HG03103 (cell line): ENCODE results near the gene XYLB.
"Not testable (repeated sequence)": the region's sequence is repeated elsewhere in the genome, so short reads cannot be mapped to it uniquely, and the experiment has no call there.

Source experiments
- ATAC-seq: cut with Tn5 transposase; IDR thresholded peaks from one replicate; pipeline ENCODE4 v1.9.1; 2021; ENCODE audit warnings: low read depth; ENCODE audit not compliant: unreplicated experiment

The XYLB gene

GRCh38 chr3:38386992-38387750 lies 40.6 kb downstream of the XYLB start:
- ATAC-seq: no peak

- no peak for ATAC-seq
Measured at GRCh38 chr3:38387862-38388261, 41.3 kb downstream of the XYLB start.

GRCh38 chr3:38392604-38393163 lies 46.1 kb downstream of the XYLB start:
- ATAC-seq: no peak

GRCh38 chr3:38396239-38396638 lies 49.7 kb downstream of the XYLB start:
- no peak for ATAC-seq

GRCh38 chr3:38396861-38397260 lies 50.3 kb downstream of the XYLB start:
- ATAC-seq: no peak

- no peak for ATAC-seq
Measured at GRCh38 chr3:38397320-38397719, 50.7 kb downstream of the XYLB start.

- ATAC-seq: no peak
Measured at GRCh38 chr3:38401246-38401962, 54.8 kb downstream of the XYLB start.

GRCh38 chr3:38404286-38404685 lies 57.7 kb downstream of the XYLB start:
- no peak for ATAC-seq

- no peak for ATAC-seq
Measured at GRCh38 chr3:38411591-38411990, 65.0 kb downstream of the XYLB start.

GRCh38 chr3:38420758-38421157 lies 74.2 kb downstream of the XYLB start:
- ATAC-seq: not testable (repeated sequence)

GRCh38 chr3:38421679-38422336 lies 75.2 kb downstream of the XYLB start:
- no peak for ATAC-seq

GRCh38 chr3:38426798-38427426 lies 80.3 kb downstream of the XYLB start:
- not testable (repeated sequence) for ATAC-seq

GRCh38 chr3:38432871-38433658 lies 86.5 kb downstream of the XYLB start:
- not testable (repeated sequence) for ATAC-seq

GRCh38 chr3:38433661-38434060 lies 87.1 kb downstream of the XYLB start:
- ATAC-seq: not testable (repeated sequence)

- not testable (repeated sequence) for ATAC-seq
Measured at GRCh38 chr3:38438436-38439069, 92.0 kb downstream of the XYLB start.

- not testable (repeated sequence) for ATAC-seq
Measured at GRCh38 chr3:38443205-38443604, 96.6 kb downstream of the XYLB start.

- ATAC-seq: no peak
Measured at GRCh38 chr3:38446085-38446686, 99.6 kb downstream of the XYLB start.

GRCh38 chr3:38446812-38447211 lies 100.2 kb downstream of the XYLB start:
- ATAC-seq: no peak

- no peak for ATAC-seq
Measured at GRCh38 chr3:38450853-38451252, 104.3 kb downstream of the XYLB start.
